PC-3 (cell line): Measurements from ENCODE around the gene SMOC2.

ENCODE experiments used
- CTCF ChIP-seq: fragments of 300-600 bp; sonication (generic); conservative IDR thresholded peaks from 2 replicates; pipeline ENCODE4 v1.5.1; 2017; ENCODE audit warnings: antibody characterized with exemption, low read depth, mild to moderate bottlenecking, low read length
- EZH2 ChIP-seq: fragments of 300-600 bp; sonication (generic); IDR thresholded peaks from one replicate; pipeline ENCODE4 v1.6.1; 2017; ENCODE audit warnings: antibody characterized with exemption, mild to moderate bottlenecking, low read length; ENCODE audit not compliant: unreplicated experiment
- EZH2phosphoT487 ChIP-seq: fragments of 300-600 bp; sonication (generic); IDR thresholded peaks from 2 replicates; pipeline ENCODE4 v1.6.1; 2018; ENCODE audit warnings: mild to moderate bottlenecking, antibody characterized with exemption, low read length, borderline replicate concordance

- no peak for TF ChIP-seq CTCF
- no peak for TF ChIP-seq EZH2phosphoT487
- no peak for TF ChIP-seq EZH2
These were observed 243.5 kb downstream of the SMOC2 start for GRCh38 chr6:168684471-168684870.
